PFSK-1 (cell line): ENCODE measurements around the gene TAOK3.

Experiments
- POLR2AphosphoS5 ChIP-seq: IDR thresholded peaks from 2 replicates; pipeline ENCODE4 v1.6.1; 2012; ENCODE audit warnings: low read depth, mild to moderate bottlenecking, control low read depth, low read length, moderate library complexity
- REST ChIP-seq, 2 experiments: IDR thresholded peaks; 2 replicates each; pipeline versions ENCODE4 v1.6.1 to v1.8.0; 2011 to 2012; ENCODE audit warnings: low read depth in 2 of 2, low read length in 2 of 2, control low read depth in 1 of 2, inconsistent platforms in 1 of 2, mild to moderate bottlenecking in 1 of 2, moderate library complexity in 1 of 2; ENCODE audit not compliant: insufficient read depth in 1 of 2
- SIN3A ChIP-seq: IDR thresholded peaks from 2 replicates; pipeline ENCODE4 v1.6.1; 2012; ENCODE audit warnings: mild to moderate bottlenecking, low read length, moderate library complexity, borderline replicate concordance; ENCODE audit not compliant: insufficient read depth
- TAF1 ChIP-seq: IDR thresholded peaks from 2 replicates; pipeline ENCODE4 v1.6.1; 2012; ENCODE audit warnings: low read length, control low read depth, borderline replicate concordance; ENCODE audit not compliant: insufficient read depth

GRCh38 chr12:118120579-118121363, 251.9 kb downstream of the TAOK3 start:
- TF ChIP-seq POLR2AphosphoS5 (no peak), REST (IDR thresholded peaks at IDR 0.05; ENCODE audit: insufficient read depth in 1 of 2, low read depth in 2 of 2, low read length in 2 of 2) (no peak), TAF1 (no peak), SIN3A (no peak)
